CD14-positive monocyte (primary cell): ENCODE data around the gene PRLH. TPM values are rescaled to one million over a fixed set of nuclear protein-coding genes. Genes with fewer than 3 reads are reported as not detected.
A peak's percentile ranks its signal among the peaks of the same experiment; 100 is the strongest.

Experiments used
- DNase-seq, 3 donors: peaks; one replicate each; pipeline ENCODE4 v3.0.0-alpha.2; 2011 to 2022
- H2AFZ ChIP-seq: 2 replicates; pipeline ENCODE4 v1.6.0; 2012; ENCODE audit warnings: mild to moderate bottlenecking, low read depth, low read length, inconsistent platforms; ENCODE audit not compliant: insufficient read depth, poor library complexity, severe bottlenecking
- H3K27ac ChIP-seq, 2 donors: 1 replicate in 1 of 2; 2 replicates in 1 of 2; pipeline ENCODE4 v1.5.1; 2012 to 2013; ENCODE audit warnings: low read length in 2 of 2, control low read depth in 1 of 2, inconsistent platforms in 1 of 2, low read depth in 1 of 2, mild to moderate bottlenecking in 1 of 2
- H3K27me3 ChIP-seq, 2 donors: one replicate each; pipeline versions ENCODE4 v1.6.0 to v1.6.1; 2011 to 2013; ENCODE audit warnings: low read length in 2 of 2; ENCODE audit not compliant: control insufficient read depth in 2 of 2, insufficient read depth in 2 of 2
- H3K36me3 ChIP-seq, 2 donors: replicated peaks in 1 of 2; 1 replicate in 1 of 2; 2 replicates in 1 of 2; pipeline versions ENCODE4 v1.5.1 to v1.6.1; 2012 to 2013; ENCODE audit warnings: low read length in 2 of 2, control low read depth in 1 of 2, inconsistent platforms in 1 of 2, mild to moderate bottlenecking in 1 of 2; ENCODE audit not compliant: insufficient read depth in 2 of 2, control insufficient read depth in 1 of 2
- H3K4me1 ChIP-seq, 2 donors: 1 replicate in 1 of 2; 2 replicates in 1 of 2; pipeline versions ENCODE4 v1.5.1 to v1.6.1; 2012 to 2013; ENCODE audit warnings: low read length in 2 of 2, control low read depth in 1 of 2, inconsistent platforms in 1 of 2, mild to moderate bottlenecking in 1 of 2, moderate library complexity in 1 of 2; ENCODE audit not compliant: insufficient read depth in 2 of 2, control insufficient read depth in 1 of 2
- H3K4me2 ChIP-seq: replicated peaks from 2 replicates; pipeline ENCODE3; 2012; ENCODE audit warnings: low read length, moderate library complexity, mild to moderate bottlenecking; ENCODE audit not compliant: poor library complexity, severe bottlenecking; ENCODE audit errors: extremely low read depth
- H3K4me3 ChIP-seq, 3 experiments: fragments of 200-600 bp in 1 of 3; sonication (generic) in 1 of 3; replicated peaks in 1 of 3; 1 replicate in 2 of 3; 2 replicates in 1 of 3; pipeline ENCODE4 v1.5.1; 2011 to 2013; ENCODE audit warnings: low read length in 3 of 3, mild to moderate bottlenecking in 3 of 3, control low read depth in 2 of 3, low read depth in 2 of 3, inconsistent platforms in 1 of 3, moderate library complexity in 1 of 3
- H3K79me2 ChIP-seq: 2 replicates; pipeline ENCODE4 v1.6.0; 2012; ENCODE audit warnings: mild to moderate bottlenecking, control low read depth, inconsistent platforms, low read length, moderate library complexity; ENCODE audit not compliant: insufficient read depth
- H3K9ac ChIP-seq: 2 replicates; pipeline ENCODE4 v1.6.0; 2017; ENCODE audit warnings: low read length, mild to moderate bottlenecking; ENCODE audit not compliant: insufficient read depth, poor library complexity, severe bottlenecking
- H3K9me3 ChIP-seq, 2 donors: replicated peaks in 1 of 2; 1 replicate in 1 of 2; 2 replicates in 1 of 2; pipeline versions ENCODE4 v1.5.1 to v1.6.1; 2012 to 2013; ENCODE audit warnings: low read length in 2 of 2, control low read depth in 1 of 2; ENCODE audit not compliant: control insufficient read depth in 1 of 2, insufficient read depth in 1 of 2
- H4K20me1 ChIP-seq: 2 replicates; pipeline ENCODE4 v1.6.0; 2012; ENCODE audit warnings: mild to moderate bottlenecking, low read length, control low read depth, moderate library complexity; ENCODE audit not compliant: insufficient read depth
- H3K27ac Mint-ChIP-seq, 7 donors: one replicate each; pipeline ENCODE4 v1.8.0; 2020; ENCODE audit warnings: mild to moderate bottlenecking in 7 of 7, mixed read lengths in 7 of 7, moderate library complexity in 6 of 7, inconsistent platforms in 2 of 7
- H3K27me3 Mint-ChIP-seq, 3 donors: one replicate each; pipeline ENCODE4 v1.8.0; 2021 to 2022; ENCODE audit warnings: low read depth in 3 of 3, mild to moderate bottlenecking in 3 of 3, mixed read lengths in 3 of 3, moderate library complexity in 3 of 3, inconsistent platforms in 1 of 3
- H3K36me3 Mint-ChIP-seq, 2 donors: one replicate each; pipeline ENCODE4 v1.8.0; 2020; ENCODE audit warnings: mixed read lengths in 2 of 2, inconsistent platforms in 1 of 2, mild to moderate bottlenecking in 1 of 2
- H3K4me1 Mint-ChIP-seq: one replicate; pipeline ENCODE4 v1.8.0; 2020; ENCODE audit warnings: mild to moderate bottlenecking, mixed read lengths
- H3K4me3 Mint-ChIP-seq, 2 donors: one replicate each; pipeline ENCODE4 v1.8.0; 2020; ENCODE audit warnings: mild to moderate bottlenecking in 2 of 2, mixed read lengths in 2 of 2, moderate library complexity in 1 of 2
- H3K9me3 Mint-ChIP-seq, 7 donors: one replicate each; pipeline ENCODE4 v1.8.0; 2020 to 2022; ENCODE audit warnings: mixed read lengths in 7 of 7, mild to moderate bottlenecking in 6 of 7, moderate library complexity in 6 of 7, inconsistent platforms in 2 of 7
- CTCF ChIP-seq: fragments of 200-600 bp; IDR thresholded peaks from one replicate; pipeline ENCODE4 v1.8.0; 2022; ENCODE audit warnings: antibody characterized with exemption, mild to moderate bottlenecking
- whole genome bisulfite sequencing: methylation state at CpG from one replicate; pipeline ENCODE4 v1.1.5; 2013; ENCODE audit warnings: missing lambda C conversion rate; ENCODE audit not compliant: insufficient coverage; 5-methylcytosine and 5-hydroxymethylcytosine counted together
- intact Hi-C, 2 donors: fragments of 100-400 bp; cut with micrococcal nuclease; formaldehyde crosslinking; loops; one replicate each; pipeline versions ENCODE4 v1.15.0 to v1.15.1; 2023
- polyA plus RNA-seq, 3 donors: library from polyadenylated mRNA; depleted of rRNA in 1 of 3; unstranded in 2 of 3; stranded (reverse) in 1 of 3; fragments of 300-500 nt in 2 of 3; fragments of >200 nt in 1 of 3; fragmentation: Illumina TruSeq in 2 of 3; gene quantifications; 1 replicate in 2 of 3; 2 replicates in 1 of 3; pipeline ENCODE4 v1.2.3, GENCODE V29; 2012 to 2021

Gene PRLH
- polyA plus RNA-seq, 3 donors = not detected

- Histone ChIP-seq H3K27ac (no peak overlapping the region), H3K79me2 (no peaks in the 10 kb centered on the region), H3K4me3 (no peak overlapping the region), H4K20me1 (no peaks in the 10 kb centered on the region), H3K36me3 (no peaks in the 10 kb centered on the region), H2AFZ (no peak overlapping the region), H3K9ac (no peak overlapping the region), H3K9me3 (no peaks in the 10 kb centered on the region), H3K4me2 (no peak overlapping the region), H3K27me3 (no peaks in the 10 kb centered on the region), H3K4me1 (peaks cover 18 to 21% of the 10 kb centered on the region in 2 donors)
- Mint-ChIP-seq H3K4me1 (peaks cover 35% of the 10 kb centered on the region), H3K36me3 (peaks cover 2 to 6% of the 10 kb centered on the region in 2 donors), H3K27ac (peak overlapping the region in 3 of 7 donors; percentile 8 to 75 (median 41)), H3K9me3 (no peaks in the 10 kb centered on the region), H3K27me3 (peaks cover 10 to 15% (median 12%) of the 10 kb centered on the region in 3 donors), H3K4me3 (no peak overlapping the region)
- no peak for TF ChIP-seq CTCF
- intact Hi-C loops = loop anchor here in 1 of 2 donors (10.0 kb wide), 1 partner anchor 63 kb away; no protein-coding TSS in a partner anchor
- 92% methylated on average over 14 of the region's 14 CpGs for WGBS
- DNase-seq = no peak
These were observed 35.2 kb downstream of the PRLH start for GRCh38 chr2:237601453-237602116.

GRCh38 chr2:237602409-237602808 lies 36.0 kb downstream of the PRLH start:
- no peak overlapping the region for H3K4me3 Mint-ChIP-seq
- H3K9ac ChIP-seq = no peak overlapping the region

More at GRCh38 chr2:237602409-237602808, 36.0 kb downstream of the PRLH start:
- intact Hi-C loops = loop anchor here in 1 of 2 donors (10.0 kb wide), 1 partner anchor 62 kb away; no protein-coding TSS in a partner anchor
- Histone ChIP-seq H3K27ac (no peak overlapping the region), H3K4me2 (no peak overlapping the region), H3K4me1 (peaks cover 18% of the 10 kb centered on the region in 2 donors), H3K79me2 (no peaks in the 10 kb centered on the region), H3K36me3 (no peaks in the 10 kb centered on the region), H3K4me3 (no peak overlapping the region), H3K27me3 (no peaks in the 10 kb centered on the region), H3K9me3 (no peaks in the 10 kb centered on the region), H2AFZ (no peak overlapping the region), H4K20me1 (no peaks in the 10 kb centered on the region)
- TF ChIP-seq CTCF = no peak
- peaks cover 0 to 4% (median 0%) of the 10 kb centered on the region in 7 donors for H3K9me3 Mint-ChIP-seq
- WGBS = 100% methylated on average over 2 of the region's 7 CpGs
- peaks cover 2 to 6% of the 10 kb centered on the region in 2 donors for H3K36me3 Mint-ChIP-seq
- no peak for DNase-seq
- peak overlapping the region in 6 of 7 donors; percentile 11 to 94 (median 91) for H3K27ac Mint-ChIP-seq
- peaks cover 9 to 13% (median 10%) of the 10 kb centered on the region in 3 donors for H3K27me3 Mint-ChIP-seq
- peaks cover 32% of the 10 kb centered on the region for H3K4me1 Mint-ChIP-seq
